Astrocyte of the cerebellum (primary cell): ENCODE data around the gene OSTN.
"Not testable (repeated sequence)": the region's sequence is repeated elsewhere in the genome, so short reads cannot be mapped to it uniquely, and the experiment has no call there.

Experiments
- DNase-seq: peaks from one replicate; pipeline ENCODE4 v3.0.0-alpha.2; 2011; ENCODE audit warnings: low read depth
- H3K4me3 ChIP-seq: 2 replicates; pipeline ENCODE4 v1.5.1; 2011; ENCODE audit warnings: mild to moderate bottlenecking, low read depth, low read length, moderate library complexity
- CTCF ChIP-seq: IDR thresholded peaks from 2 replicates; pipeline ENCODE4 v1.5.1; 2012; ENCODE audit warnings: low read length, low read depth, moderate library complexity, mild to moderate bottlenecking; ENCODE audit errors: missing control alignments
- in situ Hi-C: cut with HindIII; loops from 2 replicates; pipeline ENCODE4 v1.10.0; 2017; ENCODE audit warnings: low sequenced_read_pairs

Gene OSTN

GRCh38 chr3:191169566-191169965, 29.5 kb upstream of the OSTN start:
- H3K4me3 ChIP-seq, result no peak overlapping the region
- no peak for DNase-seq
- TF ChIP-seq CTCF, result no peak
- in situ Hi-C loops, result no loop called here

- no peak for DNase-seq
- H3K4me3 ChIP-seq, result no peak overlapping the region
- TF ChIP-seq CTCF, result no peak
- in situ Hi-C loops, result no loop called here
These were observed 28.9 kb upstream of the OSTN start for GRCh38 chr3:191170097-191170496.

GRCh38 chr3:191175102-191175501, 23.9 kb upstream of the OSTN start:
- no peak for DNase-seq
- in situ Hi-C loops, result no loop called here
- TF ChIP-seq CTCF, result no peak

GRCh38 chr3:191176038-191176785, 22.8 kb upstream of the OSTN start:
- in situ Hi-C loops, result no loop called here
- no peak for TF ChIP-seq CTCF
- no peak for DNase-seq
- no peak overlapping the region for H3K4me3 ChIP-seq

More at GRCh38 chr3:191175102-191175501, 23.9 kb upstream of the OSTN start:
- H3K4me3 ChIP-seq, result no peak overlapping the region

GRCh38 chr3:191185382-191185781, 13.7 kb upstream of the OSTN start:
- H3K4me3 ChIP-seq, in situ Hi-C loops, DNase-seq: not testable (repeated sequence)

GRCh38 chr3:191188246-191188645, 10.8 kb upstream of the OSTN start:
- H3K4me3 ChIP-seq, DNase-seq, in situ Hi-C loops: not testable (repeated sequence)

- in situ Hi-C loops, H3K4me3 ChIP-seq, DNase-seq: not testable (repeated sequence)
These were observed 6.8 kb upstream of the OSTN start for GRCh38 chr3:191192270-191192669.

GRCh38 chr3:191192941-191193340, 6.1 kb upstream of the OSTN start:
- H3K4me3 ChIP-seq, result no peak overlapping the region
- in situ Hi-C loops, result no loop called here
- no peak for DNase-seq
- TF ChIP-seq CTCF, result no peak
